ENCODE measurements around the gene NEMP2. TPM values are rescaled to one million over a fixed set of nuclear protein-coding genes. Genes with fewer than 3 reads are reported as not detected.

The NEMP2 gene
- total RNA-seq, 1 experiment from 2014 or later, result 11.1 TPM

GRCh38 chr2:190465060-190465459, 69.5 kb downstream of the NEMP2 start:
- Histone ChIP-seq H3K4me2 (ENCODE audit: low read depth, low read length, poor library complexity, severe bottlenecking) (peak overlapping the region; percentile 56), H3K27me3 (ENCODE audit: low read length) (no peaks in the 10 kb centered on the region), H3K27ac (ENCODE audit: low read length) (peak overlapping the region; percentile 95)

DNA sequence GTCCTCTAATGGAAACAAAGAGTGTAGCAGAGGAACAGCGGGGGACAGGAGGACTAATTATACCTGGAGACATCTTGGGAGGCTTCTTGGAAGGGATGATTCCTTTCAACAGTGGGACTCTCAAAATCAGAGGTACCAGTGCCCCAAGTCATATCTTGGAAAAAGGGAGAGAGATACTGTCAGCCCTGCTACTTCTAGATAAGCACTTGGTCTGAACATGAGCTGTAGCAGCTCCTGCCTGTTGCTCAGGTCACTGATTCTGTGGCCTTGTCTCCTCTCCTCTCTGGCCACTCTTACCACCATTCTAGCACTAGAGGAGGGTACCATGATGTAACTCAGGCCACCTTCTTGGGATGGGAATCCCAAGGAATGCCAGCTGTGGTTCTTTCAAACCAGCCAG, 71.9 kb downstream of the NEMP2 start:
- H2AFZ ChIP-seq (ENCODE audit: low read length), result no peak overlapping the region
- no peaks in the 10 kb centered on the region for H3K36me3 ChIP-seq (ENCODE audit: insufficient read depth, low read length)
- H3K79me2 ChIP-seq (ENCODE audit: low read length), result peaks cover 92% of the 10 kb centered on the region
- peaks cover 69% of the 10 kb centered on the region for H3K4me1 ChIP-seq (ENCODE audit: low read length)
- no peaks in the 10 kb centered on the region for H3K9me2 ChIP-seq (replicated peaks; ENCODE audit: insufficient read depth, low read length)
- H3K9me3 ChIP-seq (ENCODE audit: low read length), result no peaks in the 10 kb centered on the region
- peak overlapping the region; percentile 45 for H3K27ac ChIP-seq (ENCODE audit: low read length)
- no peaks in the 10 kb centered on the region for H4K20me1 ChIP-seq (ENCODE audit: insufficient read depth, low read depth, low read length)
- no peak overlapping the region for H3K4me2 ChIP-seq (ENCODE audit: low read depth, low read length, poor library complexity, severe bottlenecking)
- no peak overlapping the region for H3K4me3 ChIP-seq (ENCODE audit: low read length)
- no peaks in the 10 kb centered on the region for H3K27me3 ChIP-seq (ENCODE audit: low read length)
- DNase-seq, result no peak
- H3K9ac ChIP-seq (ENCODE audit: low read length), result no peak overlapping the region

More at GRCh38 chr2:190465060-190465459, 69.5 kb downstream of the NEMP2 start:
- peaks cover 90% of the 10 kb centered on the region for H3K4me1 ChIP-seq (ENCODE audit: low read length)
- H3K4me3 ChIP-seq (ENCODE audit: low read length), result 0 out of 2 replicates have a peak overlapping the region, but pooled peaks have one; percentile 9
- peak overlapping the region; percentile 5; the same call in 1 of the 2 replicates for H3K9ac ChIP-seq (ENCODE audit: low read length)
- H3K79me2 ChIP-seq (ENCODE audit: low read length), result peaks cover 83% of the 10 kb centered on the region
- H3K9me2 ChIP-seq (replicated peaks; ENCODE audit: insufficient read depth, low read length), result no peaks in the 10 kb centered on the region
- H3K36me3 ChIP-seq (ENCODE audit: insufficient read depth, low read length), result peaks cover 3% of the 10 kb centered on the region; the same call in 1 of the 2 replicates
- no peaks in the 10 kb centered on the region for H4K20me1 ChIP-seq (ENCODE audit: insufficient read depth, low read depth, low read length)
- DNase-seq, result peak; percentile 60
- no peaks in the 10 kb centered on the region for H3K9me3 ChIP-seq (ENCODE audit: low read length)
- no peak overlapping the region for H2AFZ ChIP-seq (ENCODE audit: low read length)

DNA sequence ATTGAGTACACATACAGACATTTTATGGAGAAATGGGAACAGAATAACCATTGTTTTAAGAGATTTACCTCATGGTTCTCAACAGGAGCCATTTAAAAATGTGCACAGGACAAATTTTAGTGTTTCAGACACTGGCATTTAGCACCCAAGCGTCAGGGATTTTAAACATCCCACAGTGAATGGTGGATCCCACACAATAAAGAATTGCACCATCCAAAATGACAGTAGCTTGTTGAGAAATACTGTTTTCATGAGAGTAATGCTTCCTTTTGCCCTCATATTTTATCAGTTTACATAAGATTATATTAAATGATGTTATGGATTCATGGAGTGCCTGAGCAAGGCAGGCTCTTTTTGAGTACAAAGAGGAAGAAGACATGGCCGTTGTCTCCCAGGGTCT, 72.3 kb downstream of the NEMP2 start:
- no peak for DNase-seq
- no peak overlapping the region for H3K9ac ChIP-seq (ENCODE audit: low read length)
- peaks cover 95% of the 10 kb centered on the region for H3K79me2 ChIP-seq (ENCODE audit: low read length)
- peak overlapping the region; percentile 45 for H3K27ac ChIP-seq (ENCODE audit: low read length)
- H3K4me1 ChIP-seq (ENCODE audit: low read length), result peaks cover 65% of the 10 kb centered on the region
- H3K4me2 ChIP-seq (ENCODE audit: low read depth, low read length, poor library complexity, severe bottlenecking), result no peak overlapping the region
- no peaks in the 10 kb centered on the region for H3K27me3 ChIP-seq (ENCODE audit: low read length)
- no peaks in the 10 kb centered on the region for H3K9me3 ChIP-seq (ENCODE audit: low read length)
- H4K20me1 ChIP-seq (ENCODE audit: insufficient read depth, low read depth, low read length), result no peaks in the 10 kb centered on the region
- H3K4me3 ChIP-seq (ENCODE audit: low read length), result no peak overlapping the region
- H3K36me3 ChIP-seq (ENCODE audit: insufficient read depth, low read length), result no peaks in the 10 kb centered on the region
- H3K9me2 ChIP-seq (replicated peaks; ENCODE audit: insufficient read depth, low read length), result no peaks in the 10 kb centered on the region
- H2AFZ ChIP-seq (ENCODE audit: low read length), result no peak overlapping the region

DNA sequence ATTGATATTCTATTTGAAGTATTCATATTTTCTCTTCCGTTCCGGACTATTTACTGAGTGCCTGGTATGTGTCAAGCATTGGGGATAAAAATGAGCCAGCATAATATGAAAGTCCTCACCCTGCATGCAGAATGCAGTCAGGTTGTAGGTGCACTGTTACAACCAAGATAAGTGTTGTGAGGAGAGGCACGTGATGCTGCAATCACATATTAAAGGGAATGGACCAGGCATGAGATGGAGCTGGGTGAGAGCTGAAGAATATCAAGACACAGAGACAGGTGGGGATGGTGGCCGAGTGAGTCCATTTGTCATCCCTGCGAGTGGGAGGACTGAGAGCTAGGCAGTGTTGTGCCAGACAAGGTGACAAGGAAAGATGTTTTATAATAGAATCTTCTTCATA, 74.0 kb downstream of the NEMP2 start:
- Histone ChIP-seq H2AFZ (ENCODE audit: low read length) (no peak overlapping the region), H3K9me3 (ENCODE audit: low read length) (no peaks in the 10 kb centered on the region), H3K27me3 (ENCODE audit: low read length) (no peaks in the 10 kb centered on the region), H4K20me1 (ENCODE audit: insufficient read depth, low read depth, low read length) (no peaks in the 10 kb centered on the region), H3K79me2 (ENCODE audit: low read length) (peaks cover 94% of the 10 kb centered on the region), H3K36me3 (ENCODE audit: insufficient read depth, low read length) (peaks cover 6% of the 10 kb centered on the region; the same call in 1 of the 2 replicates), H3K9me2 (replicated peaks; ENCODE audit: insufficient read depth, low read length) (no peaks in the 10 kb centered on the region), H3K4me1 (ENCODE audit: low read length) (peaks cover 50% of the 10 kb centered on the region), H3K27ac (ENCODE audit: low read length) (peak overlapping the region; percentile 39), H3K4me2 (ENCODE audit: low read depth, low read length, poor library complexity, severe bottlenecking) (no peak overlapping the region), H3K9ac (ENCODE audit: low read length) (no peak overlapping the region), H3K4me3 (ENCODE audit: low read length) (no peak overlapping the region)
- no peak for DNase-seq

DNA sequence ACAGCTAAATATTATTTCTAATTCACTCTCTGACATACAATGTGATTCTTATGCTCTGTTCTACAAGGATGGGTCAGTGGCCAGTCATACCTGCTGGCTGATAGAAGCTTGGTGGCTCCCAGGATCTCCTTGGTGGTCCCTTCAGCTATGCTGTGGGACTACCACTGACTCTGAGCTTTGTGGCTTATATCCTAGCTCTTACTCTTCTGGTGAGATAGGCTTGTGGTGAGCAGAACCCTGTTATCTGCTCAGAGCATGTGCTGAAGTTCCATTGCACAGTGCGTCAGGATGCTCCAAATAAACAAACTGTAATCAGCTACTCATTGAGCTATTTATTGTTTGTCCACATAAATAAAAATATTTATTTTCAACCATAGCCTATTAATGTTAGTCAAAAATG, 74.6 kb downstream of the NEMP2 start:
- peaks cover 50% of the 10 kb centered on the region for H3K4me1 ChIP-seq (ENCODE audit: low read length)
- H3K9me2 ChIP-seq (replicated peaks; ENCODE audit: insufficient read depth, low read length), result no peaks in the 10 kb centered on the region
- no peak overlapping the region for H3K27ac ChIP-seq (ENCODE audit: low read length)
- no peak overlapping the region for H3K4me2 ChIP-seq (ENCODE audit: low read depth, low read length, poor library complexity, severe bottlenecking)
- no peak overlapping the region for H2AFZ ChIP-seq (ENCODE audit: low read length)
- H4K20me1 ChIP-seq (ENCODE audit: insufficient read depth, low read depth, low read length), result no peaks in the 10 kb centered on the region
- H3K9me3 ChIP-seq (ENCODE audit: low read length), result no peaks in the 10 kb centered on the region
- peaks cover 6% of the 10 kb centered on the region; the same call in 1 of the 2 replicates for H3K36me3 ChIP-seq (ENCODE audit: insufficient read depth, low read length)
- no peak overlapping the region for H3K9ac ChIP-seq (ENCODE audit: low read length)
- DNase-seq, result no peak
- no peaks in the 10 kb centered on the region for H3K27me3 ChIP-seq (ENCODE audit: low read length)
- peaks cover 91% of the 10 kb centered on the region for H3K79me2 ChIP-seq (ENCODE audit: low read length)
- H3K4me3 ChIP-seq (ENCODE audit: low read length), result no peak overlapping the region

DNA sequence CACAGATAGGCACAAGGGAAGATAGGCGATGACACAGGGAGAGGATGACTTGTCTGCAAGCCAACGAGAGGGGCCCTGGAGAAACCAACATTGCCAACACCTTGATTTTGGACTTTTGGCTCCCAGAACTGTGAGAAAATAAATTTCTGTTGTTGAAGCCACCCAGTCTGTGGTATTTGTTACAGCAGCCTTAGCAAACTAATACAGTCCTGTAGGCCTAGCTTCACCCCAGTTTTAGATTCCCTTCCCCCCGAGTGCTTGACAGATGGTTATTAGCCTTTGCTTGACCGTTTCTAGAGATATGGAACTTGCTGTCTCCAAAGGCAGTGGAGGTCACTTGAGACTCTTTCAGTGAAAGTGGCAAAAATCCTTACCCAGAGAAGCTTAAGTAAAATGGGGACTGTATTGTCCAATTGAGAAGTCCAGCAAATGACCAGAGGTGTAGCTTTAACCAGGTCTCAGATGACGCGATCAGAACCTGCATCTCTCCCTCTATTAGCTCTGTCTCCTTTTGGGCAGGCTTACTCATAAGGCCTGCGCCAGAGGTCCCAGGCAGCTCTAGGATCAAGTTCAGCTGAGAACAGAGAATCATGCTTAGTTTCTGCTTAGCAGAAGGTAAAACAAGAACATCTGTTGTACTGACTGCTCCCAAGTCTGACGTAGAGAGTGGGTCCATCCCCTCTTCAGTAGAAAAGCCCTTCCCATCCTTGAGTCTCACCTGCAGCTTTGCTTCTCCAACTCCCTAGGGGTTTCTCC, 76.0 kb downstream of the NEMP2 start:
- no peak overlapping the region for H2AFZ ChIP-seq (ENCODE audit: low read length)
- no peak for DNase-seq
- no peaks in the 10 kb centered on the region for H3K27me3 ChIP-seq (ENCODE audit: low read length)
- no peak overlapping the region for H3K4me3 ChIP-seq (ENCODE audit: low read length)
- H4K20me1 ChIP-seq (ENCODE audit: insufficient read depth, low read depth, low read length), result no peaks in the 10 kb centered on the region
- peaks cover 43% of the 10 kb centered on the region for H3K4me1 ChIP-seq (ENCODE audit: low read length)
- no peaks in the 10 kb centered on the region for H3K9me2 ChIP-seq (replicated peaks; ENCODE audit: insufficient read depth, low read length)
- no peak overlapping the region for H3K4me2 ChIP-seq (ENCODE audit: low read depth, low read length, poor library complexity, severe bottlenecking)
- peaks cover 92% of the 10 kb centered on the region for H3K79me2 ChIP-seq (ENCODE audit: low read length)
- H3K27ac ChIP-seq (ENCODE audit: low read length), result no peak overlapping the region
- H3K36me3 ChIP-seq (ENCODE audit: insufficient read depth, low read length), result peaks cover 15% of the 10 kb centered on the region
- no peaks in the 10 kb centered on the region for H3K9me3 ChIP-seq (ENCODE audit: low read length)
- H3K9ac ChIP-seq (ENCODE audit: low read length), result no peak overlapping the region

DNA sequence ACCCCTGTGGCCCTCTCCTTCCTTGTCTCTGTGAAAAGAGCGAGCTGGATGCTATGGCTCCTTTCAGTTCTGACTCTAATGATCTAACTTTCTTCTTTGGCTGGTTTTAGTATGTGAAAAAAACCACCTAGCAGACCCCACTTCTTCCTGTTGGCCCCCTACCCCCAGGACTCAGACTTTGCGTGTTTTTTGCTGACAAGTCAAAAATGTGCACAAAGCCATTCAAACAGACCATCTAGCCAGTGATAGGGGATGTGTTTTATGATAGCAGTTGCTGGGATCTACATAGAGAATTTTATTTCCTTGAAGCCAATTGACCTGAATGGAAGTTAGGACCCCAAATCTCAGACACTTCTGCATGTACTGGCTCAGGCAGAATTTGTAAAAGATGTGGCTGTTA, 77.3 kb downstream of the NEMP2 start:
- no peak overlapping the region for H2AFZ ChIP-seq (ENCODE audit: low read length)
- no peak overlapping the region for H3K27ac ChIP-seq (ENCODE audit: low read length)
- H3K36me3 ChIP-seq (ENCODE audit: insufficient read depth, low read length), result peaks cover 16% of the 10 kb centered on the region
- H3K27me3 ChIP-seq (ENCODE audit: low read length), result no peaks in the 10 kb centered on the region
- no peaks in the 10 kb centered on the region for H4K20me1 ChIP-seq (ENCODE audit: insufficient read depth, low read depth, low read length)
- H3K9me3 ChIP-seq (ENCODE audit: low read length), result no peaks in the 10 kb centered on the region
- DNase-seq, result no peak
- H3K4me3 ChIP-seq (ENCODE audit: low read length), result no peak overlapping the region
- no peaks in the 10 kb centered on the region for H3K9me2 ChIP-seq (replicated peaks; ENCODE audit: insufficient read depth, low read length)
- peaks cover 92% of the 10 kb centered on the region for H3K79me2 ChIP-seq (ENCODE audit: low read length)
- H3K9ac ChIP-seq (ENCODE audit: low read length), result no peak overlapping the region
- peaks cover 36% of the 10 kb centered on the region for H3K4me1 ChIP-seq (ENCODE audit: low read length)
- no peak overlapping the region for H3K4me2 ChIP-seq (ENCODE audit: low read depth, low read length, poor library complexity, severe bottlenecking)

- no peak for DNase-seq
- Histone ChIP-seq H3K36me3 (ENCODE audit: insufficient read depth, low read length) (peaks cover 16% of the 10 kb centered on the region), H3K9me3 (ENCODE audit: low read length) (no peaks in the 10 kb centered on the region), H3K79me2 (ENCODE audit: low read length) (peaks cover 91% of the 10 kb centered on the region), H3K4me3 (ENCODE audit: low read length) (no peak overlapping the region), H3K4me1 (ENCODE audit: low read length) (peaks cover 32% of the 10 kb centered on the region), H3K4me2 (ENCODE audit: low read depth, low read length, poor library complexity, severe bottlenecking) (no peak overlapping the region), H3K27ac (ENCODE audit: low read length) (no peak overlapping the region), H4K20me1 (ENCODE audit: insufficient read depth, low read depth, low read length) (no peaks in the 10 kb centered on the region), H3K27me3 (ENCODE audit: low read length) (no peaks in the 10 kb centered on the region), H3K9ac (ENCODE audit: low read length) (no peak overlapping the region), H3K9me2 (replicated peaks; ENCODE audit: insufficient read depth, low read length) (no peaks in the 10 kb centered on the region), H2AFZ (ENCODE audit: low read length) (no peak overlapping the region)
Observed at GRCh38 chr2:190456833-190457232, 77.7 kb downstream of the NEMP2 start.
